ENCODE results near the gene ADD2.

ADD2 gene

DNA sequence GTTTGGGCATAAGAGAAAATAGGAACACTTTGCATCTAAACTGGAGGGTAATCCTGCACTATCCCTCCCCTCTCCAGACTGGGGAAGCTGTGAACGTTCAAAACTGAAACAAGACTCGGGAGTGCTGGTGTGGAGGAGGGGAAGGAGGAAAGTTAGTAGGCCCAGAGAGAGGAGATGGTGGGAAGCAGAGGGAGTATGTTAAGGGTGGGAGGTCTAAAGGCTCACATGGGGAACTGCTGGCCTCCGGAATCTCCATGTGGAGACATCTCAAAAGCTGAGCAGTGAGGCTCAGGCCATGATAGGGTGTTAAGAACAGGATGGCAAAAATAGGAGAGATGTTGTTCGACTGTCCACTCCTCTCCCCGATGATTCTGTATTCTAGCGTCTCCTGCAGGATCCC, 47.9 kb downstream of the ADD2 start:
- no peak for DNase-seq (ENCODE audit: low read depth)

DNA sequence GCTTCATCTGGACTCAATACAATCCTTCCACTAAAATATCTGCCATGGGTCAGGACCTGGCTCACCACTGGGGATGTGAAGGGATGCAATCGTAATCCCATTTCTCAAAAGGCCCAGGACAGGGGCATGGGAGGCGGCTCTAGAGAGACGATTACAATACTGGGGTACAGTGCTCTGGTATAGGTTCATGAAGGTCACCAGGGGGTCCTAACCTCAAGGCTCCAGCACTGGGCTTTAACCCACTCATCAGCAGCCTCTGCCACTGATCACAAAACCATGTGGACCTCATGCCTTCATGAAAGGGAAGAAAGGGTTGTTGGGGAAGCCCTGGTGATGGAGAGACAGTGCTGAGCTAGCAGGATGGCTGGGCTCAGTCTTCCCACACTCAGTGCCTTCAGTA, 48.8 kb downstream of the ADD2 start:
- DNase-seq (ENCODE audit: low read depth) = no peak

DNA sequence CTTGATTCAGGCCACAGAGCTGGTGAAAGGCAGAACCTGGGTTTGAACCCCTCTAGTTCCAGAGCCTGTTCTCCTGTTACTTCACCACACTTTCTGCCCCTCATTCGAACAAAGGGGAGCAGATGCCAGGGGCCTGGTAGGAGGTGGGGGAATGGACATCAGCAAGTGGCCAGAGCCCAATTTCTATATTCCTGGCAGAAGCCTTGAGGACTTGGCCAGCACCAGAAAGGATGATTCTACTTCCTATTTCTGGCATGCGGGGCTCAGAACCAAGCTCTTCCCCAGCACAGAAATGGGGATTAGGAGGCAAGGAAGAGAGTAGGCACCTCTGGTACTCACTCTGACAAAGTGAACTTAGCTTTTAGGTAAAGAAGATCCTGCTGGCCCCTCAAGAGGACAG, 49.3 kb downstream of the ADD2 start:
- DNase-seq (ENCODE audit: low read depth) = no peak

DNA sequence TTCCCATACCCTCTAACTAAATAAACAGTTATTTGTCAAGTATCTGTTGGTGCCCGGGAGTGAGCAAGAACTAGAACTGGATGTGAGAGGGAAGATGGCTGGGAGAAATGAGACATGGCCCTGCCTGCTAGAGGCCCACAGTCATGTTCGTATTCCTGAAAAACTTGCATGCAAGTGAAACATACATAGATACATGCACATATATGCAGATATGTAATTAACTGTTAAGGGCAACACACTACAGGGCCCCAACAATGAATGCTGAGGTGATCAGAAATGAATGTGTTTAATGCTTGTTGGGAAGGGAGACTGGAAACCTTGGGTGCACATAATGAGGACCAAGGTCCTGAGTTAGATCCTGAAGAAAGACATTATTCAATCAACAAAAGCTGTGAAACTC, 49.8 kb downstream of the ADD2 start:
- DNase-seq (ENCODE audit: low read depth) = no peak

DNA sequence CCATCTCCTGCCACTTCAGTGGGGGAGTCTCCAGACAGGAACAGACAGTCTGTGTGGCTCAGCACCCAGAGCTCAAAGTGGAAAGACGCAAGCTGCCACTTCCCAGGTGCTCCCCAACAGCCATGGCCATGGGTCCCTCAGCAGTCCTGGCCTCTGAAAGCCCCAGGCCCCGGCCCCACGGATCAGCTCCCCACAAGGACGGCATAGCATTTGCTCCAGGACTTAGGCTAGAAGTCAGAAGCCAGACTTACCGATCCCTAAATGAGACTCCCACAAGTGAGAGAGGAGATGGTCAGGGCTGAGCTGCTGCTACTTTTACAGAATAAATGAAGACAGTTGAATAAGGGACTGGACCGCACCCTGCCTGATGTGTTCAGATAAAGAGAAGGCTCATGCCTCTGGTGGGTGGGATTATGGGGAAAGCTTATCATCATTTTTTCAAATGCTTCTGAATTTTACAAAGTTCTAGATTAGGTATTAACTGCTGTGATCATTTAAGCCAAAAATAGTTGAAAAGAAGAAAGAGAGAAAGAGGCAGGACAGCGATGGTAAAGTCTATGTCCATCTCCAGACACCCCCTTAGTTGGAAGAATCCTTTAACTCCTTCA, 50.5 kb downstream of the ADD2 start:
- DNase-seq (ENCODE audit: low read depth) = no peak

DNA sequence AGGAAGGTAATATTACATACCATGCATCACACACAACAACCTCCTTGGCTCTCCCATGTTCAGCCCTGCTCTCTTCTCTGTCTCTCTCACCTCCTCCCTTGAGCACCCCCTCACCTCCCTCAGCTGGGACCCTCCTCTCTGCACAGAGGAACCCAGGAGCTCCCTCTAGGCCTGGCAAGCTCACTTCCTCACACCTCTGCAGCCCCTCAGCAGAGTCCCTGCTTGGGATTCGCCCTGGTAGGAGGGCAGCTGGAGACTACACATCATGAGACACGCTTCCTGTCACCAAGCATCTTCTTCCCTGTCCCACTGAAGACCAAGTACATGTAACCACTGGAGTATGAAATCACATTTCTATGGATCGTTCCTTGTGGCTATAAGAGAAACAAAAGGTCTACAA, 51.0 kb downstream of the ADD2 start:
- no peak for DNase-seq (ENCODE audit: low read depth)

DNA sequence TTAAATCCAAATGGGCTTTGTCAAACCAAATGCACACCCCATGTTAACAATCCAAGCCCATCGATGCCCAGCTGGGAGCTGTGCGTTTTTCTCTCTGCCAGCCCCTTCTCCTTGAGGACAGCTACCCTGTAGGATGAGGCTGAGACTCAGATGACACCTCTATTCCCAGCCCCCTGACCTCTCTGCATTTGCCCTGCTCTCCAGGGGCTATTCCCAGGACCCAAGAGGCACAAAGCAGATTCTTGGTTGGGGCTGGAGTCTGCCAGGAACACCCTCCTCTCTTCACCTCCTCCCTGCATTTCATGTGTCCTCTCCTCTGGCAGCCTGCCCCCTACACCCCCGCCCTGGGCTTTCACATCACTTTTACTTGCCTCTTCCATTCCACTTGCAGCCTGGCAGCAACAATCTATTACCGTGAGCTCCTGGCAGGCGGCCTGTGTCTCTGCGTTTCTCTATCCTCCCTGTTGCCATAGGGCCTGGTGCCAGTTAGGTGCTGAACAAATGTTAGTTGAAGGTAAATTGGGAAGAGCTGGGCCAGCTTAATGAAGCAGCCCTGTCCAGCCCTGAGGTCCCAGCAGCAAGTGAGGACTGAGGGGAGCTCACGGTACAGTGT, 51.8 kb downstream of the ADD2 start:
- DNase-seq (ENCODE audit: low read depth) = no peak

DNA sequence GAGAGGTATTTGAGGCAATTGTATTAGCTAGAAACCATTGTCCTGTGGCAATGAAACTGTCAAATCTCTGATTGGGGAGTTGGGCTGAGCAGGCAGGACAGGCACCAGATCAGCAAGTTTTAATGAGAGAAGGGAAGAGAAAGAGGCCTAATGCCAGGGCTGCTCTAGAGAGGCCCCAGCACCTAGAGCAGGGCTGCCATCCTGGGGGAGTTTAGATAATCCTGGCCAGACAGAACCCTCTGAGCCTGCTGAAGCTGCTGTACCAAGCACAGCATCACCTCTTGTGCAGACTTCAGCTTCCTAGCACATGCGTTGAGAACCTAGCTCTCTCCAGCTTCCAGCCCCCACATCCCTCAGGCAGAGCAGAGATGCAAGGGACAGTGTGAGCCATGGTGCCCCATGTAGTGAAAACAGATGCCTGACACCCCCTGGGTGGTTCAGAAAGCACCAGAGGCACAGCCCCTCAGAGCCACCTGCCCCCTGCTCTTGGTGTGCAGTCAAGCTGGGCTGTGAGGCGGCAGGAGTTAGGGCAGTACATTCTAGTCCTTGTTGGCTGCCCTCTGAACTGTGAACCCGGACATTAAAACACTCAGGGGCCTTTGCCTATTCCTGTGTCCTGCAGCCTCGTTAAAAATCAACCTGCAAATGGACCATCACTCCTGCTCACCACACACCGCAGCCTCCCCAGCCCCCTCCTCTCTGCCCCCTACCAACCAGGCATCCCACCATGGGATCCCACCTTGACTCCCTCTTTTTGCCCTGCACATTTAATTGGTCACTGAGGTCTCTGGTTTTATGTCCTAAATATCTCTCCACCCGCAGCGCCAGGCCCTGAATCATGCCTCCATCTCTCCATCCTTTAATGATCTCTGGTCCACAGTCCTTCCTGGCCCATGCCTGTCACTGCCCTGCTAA, 52.7 kb downstream of the ADD2 start:
- DNase-seq (ENCODE audit: low read depth) = no peak

DNA sequence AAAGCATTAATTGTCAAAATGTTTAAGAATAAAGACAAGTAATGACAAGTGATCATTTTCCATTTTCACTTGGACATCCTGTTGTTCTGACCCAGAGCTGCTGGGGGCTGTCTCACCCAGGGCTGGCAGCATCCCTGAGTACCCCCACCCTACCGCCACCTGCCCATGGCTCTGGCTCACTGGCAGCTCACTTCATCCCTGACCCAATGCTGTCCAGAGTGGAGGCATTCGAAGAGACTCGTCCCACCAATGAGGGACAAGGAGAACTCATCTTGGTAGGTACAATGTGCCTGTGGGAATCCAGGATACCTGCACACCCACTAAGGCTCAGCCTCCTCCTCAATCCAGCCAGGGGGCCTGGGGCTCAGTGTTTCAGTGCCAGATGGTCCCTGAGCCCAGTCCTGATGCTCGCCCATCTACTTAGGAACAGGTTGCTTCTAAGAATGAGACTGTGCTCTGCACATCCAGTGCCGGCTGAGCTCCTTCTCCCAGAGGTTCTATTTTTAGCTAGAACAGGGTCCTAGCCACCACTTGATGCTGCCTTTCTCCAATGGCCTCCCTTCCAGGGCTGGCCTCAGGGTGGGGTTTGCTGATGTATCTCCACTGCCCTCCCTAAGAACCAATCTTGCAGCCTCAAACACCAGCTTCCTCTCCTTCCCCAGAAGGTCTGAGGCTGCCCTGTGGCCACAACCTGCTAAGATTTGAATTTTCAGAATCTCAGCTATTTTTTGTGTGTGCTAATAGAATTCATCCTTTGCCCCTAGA, 53.7 kb downstream of the ADD2 start:
- DNase-seq (ENCODE audit: low read depth) = no peak

DNA sequence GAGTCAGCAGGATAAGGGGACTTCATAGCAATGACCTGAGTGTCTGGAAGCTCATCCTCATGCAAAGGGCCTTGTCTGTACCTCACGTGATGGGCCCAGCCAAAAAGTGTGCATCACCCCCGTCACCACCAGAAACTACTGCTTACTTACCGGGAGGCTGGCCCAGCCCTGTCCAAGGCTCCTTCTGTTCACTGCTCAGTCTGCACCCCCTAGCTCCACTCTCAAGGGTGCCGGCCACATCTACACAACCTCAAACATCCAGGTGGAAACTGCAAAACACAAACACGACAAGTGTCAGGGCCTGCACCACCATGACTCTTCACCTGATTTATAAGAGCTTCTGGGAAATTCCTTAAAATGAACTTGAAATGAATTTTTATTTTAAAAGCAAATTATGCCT, 55.1 kb downstream of the ADD2 start:
- no peak for DNase-seq (ENCODE audit: low read depth)

DNA sequence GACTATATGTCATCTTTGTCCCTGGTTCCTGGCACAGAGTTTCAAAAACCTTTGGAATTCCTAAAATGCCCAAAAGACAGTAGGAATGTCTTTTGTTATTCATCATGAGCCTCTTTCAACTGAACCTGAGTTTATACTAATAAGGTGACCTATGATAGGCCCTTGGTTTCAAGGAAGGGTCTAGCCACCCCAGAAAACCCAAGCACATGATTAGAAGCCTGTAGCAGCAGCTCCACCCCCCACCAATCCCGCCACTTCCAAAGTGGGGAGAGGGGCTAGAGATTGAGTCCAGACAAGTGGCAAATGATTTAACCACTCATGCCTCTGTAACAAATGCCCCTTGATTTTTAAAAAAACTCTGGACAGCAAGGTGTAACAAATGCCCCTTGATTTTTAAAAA, 56.8 kb downstream of the ADD2 start:
- DNase-seq (ENCODE audit: low read depth) = no peak

DNA sequence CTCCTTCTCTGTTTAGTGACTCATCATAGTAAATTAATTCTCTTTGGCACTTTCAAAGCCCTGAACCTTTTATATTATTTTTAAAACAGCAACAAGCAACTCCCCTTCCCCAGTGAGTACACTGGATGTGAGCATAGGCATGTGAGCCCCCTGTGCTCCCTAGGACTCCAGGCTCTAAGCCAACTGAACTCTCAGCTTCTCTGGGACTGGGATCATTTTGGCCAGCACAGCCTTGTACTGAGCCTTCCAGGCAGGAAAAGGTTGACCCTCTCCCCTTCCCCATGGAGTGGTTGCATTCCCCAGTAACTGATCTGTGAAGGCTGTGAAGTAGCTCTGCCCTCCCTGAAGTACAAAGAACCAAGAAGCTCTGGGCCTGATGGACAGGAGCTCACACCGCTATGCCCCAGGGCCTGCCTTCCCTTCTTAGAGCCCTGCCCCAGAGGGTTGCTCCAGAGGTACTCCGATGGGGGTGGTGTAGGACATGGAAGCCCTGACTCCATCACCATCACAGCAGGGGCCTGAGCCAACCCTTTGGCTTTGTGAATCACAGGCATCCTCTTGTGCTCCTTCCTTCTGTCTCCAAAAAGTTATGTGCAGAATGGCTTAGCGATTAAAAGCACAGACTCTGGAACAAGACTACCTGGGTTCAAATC, 57.8 kb downstream of the ADD2 start:
- no peak for DNase-seq (ENCODE audit: low read depth)

DNA sequence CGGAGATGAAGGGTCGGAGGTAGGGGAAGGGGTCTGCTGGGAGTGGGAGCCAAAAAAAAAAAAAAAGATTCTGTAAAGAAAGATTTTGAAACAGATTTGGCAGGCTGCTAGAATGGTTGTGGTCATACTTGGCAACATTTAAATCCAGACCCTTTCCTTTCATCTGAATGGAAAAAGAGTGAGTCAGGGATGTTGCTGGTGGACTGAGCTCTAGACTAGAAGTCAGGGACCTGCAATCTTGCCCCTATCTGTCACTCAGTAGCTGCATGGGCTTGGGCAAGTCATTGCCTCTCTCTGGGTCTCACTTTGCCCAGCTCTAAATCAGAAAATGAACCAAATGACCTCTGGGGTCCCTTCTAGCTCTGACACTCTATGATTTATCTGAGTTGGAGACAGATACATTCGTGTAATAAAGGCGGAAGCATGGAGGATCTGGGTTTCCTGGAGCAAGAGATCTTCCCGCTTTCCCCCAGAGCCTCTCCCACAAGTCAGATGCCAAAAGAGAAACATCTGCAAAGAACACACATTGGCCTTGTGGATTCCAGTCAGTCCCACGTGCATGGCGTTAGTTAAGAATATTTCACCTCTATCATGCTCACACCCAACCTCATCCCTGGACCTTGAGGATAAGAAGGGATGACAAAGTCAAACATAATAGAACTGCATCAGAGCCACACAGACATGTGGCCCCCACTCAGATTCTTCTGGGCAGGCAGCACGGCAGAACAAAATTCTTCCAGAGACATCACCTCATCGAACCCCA, 58.5 kb downstream of the ADD2 start:
- no peak for DNase-seq (ENCODE audit: low read depth)

DNA sequence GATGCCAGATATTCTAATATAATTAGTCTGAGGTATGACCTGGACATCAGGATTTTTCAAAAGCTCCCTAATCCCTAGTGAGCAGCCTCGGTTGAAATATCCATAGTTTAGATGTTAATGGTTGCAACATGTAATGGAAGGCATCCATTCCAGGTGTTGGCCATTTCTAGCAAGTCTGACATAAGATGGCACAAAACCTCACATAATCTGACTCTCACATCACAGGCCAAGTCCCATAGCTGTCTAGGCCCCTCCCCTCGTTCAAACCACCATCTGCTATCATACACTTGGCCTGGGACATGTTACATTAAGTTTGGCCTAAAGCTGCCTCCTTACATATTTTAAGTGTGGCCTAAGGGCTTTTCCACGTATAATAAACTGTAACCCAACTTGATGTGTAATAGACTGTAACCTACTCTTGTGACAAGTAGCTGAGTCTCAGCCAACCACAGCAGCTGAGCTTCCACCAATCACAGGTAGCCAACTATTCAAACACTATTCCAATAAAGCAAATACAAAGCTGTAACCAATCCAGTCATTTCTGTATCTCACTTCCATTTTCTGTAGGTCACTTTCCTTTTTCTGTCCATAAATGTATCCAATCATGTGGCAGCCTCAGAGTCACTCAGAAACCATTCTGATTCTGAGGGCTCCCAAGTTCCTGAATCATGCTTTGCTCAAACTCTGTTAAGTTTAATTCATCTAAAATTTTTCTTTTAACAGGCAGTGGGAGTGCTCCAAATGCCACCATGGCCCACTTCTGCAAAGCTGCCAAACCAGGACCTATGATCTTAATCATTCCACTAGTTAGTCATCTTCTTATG, 59.4 kb downstream of the ADD2 start:
- DNase-seq (ENCODE audit: low read depth) = no peak

DNA sequence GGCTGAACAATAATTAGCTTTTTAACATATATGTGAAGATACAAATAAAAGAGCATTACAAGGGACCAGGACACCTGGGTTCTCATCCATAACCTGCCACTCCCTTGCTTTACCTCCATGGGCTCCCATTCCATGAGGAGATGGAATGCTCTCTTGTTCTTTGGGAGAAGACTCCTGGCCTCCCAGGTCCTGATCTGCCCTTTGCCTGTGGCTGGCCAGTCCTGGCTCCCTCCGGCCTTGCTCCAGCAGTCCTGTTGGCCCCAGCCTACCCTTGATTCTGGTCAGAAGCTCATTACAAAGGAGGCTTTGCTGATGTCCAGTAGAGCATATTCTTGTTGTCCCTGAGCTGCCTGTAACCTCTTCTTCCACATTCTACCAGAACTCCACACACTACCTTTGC, 60.3 kb downstream of the ADD2 start:
- DNase-seq (ENCODE audit: low read depth) = no peak

DNA sequence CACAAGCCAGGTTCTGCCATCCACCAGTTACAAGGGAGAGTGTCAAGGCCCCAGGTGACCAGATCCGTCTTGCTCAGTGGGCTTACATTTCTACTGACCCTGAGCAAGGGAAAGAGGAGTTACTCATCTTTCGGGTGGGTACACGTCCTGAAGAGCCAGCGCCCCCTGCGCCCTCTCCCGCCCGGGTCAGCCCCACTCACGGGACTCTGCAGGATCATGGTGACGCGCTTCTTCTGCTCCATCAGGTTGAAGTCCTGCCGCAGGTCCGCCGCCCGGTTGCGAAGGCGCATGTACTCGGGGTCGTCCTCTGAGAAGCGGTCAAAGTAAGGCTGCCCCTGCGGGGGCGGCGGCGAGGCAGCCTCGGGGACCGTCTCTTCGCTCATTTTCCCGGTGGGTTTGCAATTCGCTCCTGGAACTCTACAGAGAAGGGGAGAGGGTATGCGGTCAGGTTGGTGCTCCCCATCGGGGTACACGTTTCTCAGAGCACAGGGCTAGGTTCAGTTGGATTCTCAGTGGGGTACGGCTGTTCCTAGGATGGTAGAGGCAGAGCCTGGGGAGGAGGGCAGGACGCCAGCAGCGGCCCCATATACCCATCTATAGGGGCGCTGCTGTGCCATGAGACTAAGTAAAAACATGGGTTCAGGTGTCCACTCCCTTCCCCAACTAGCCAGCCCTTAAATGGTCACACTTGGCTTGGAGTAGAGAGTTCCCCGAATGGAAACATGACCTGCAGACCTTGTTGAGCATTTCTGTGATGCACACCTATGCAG, 61.8 kb downstream of the ADD2 start:
- DNase-seq (ENCODE audit: low read depth) = no peak

DNA sequence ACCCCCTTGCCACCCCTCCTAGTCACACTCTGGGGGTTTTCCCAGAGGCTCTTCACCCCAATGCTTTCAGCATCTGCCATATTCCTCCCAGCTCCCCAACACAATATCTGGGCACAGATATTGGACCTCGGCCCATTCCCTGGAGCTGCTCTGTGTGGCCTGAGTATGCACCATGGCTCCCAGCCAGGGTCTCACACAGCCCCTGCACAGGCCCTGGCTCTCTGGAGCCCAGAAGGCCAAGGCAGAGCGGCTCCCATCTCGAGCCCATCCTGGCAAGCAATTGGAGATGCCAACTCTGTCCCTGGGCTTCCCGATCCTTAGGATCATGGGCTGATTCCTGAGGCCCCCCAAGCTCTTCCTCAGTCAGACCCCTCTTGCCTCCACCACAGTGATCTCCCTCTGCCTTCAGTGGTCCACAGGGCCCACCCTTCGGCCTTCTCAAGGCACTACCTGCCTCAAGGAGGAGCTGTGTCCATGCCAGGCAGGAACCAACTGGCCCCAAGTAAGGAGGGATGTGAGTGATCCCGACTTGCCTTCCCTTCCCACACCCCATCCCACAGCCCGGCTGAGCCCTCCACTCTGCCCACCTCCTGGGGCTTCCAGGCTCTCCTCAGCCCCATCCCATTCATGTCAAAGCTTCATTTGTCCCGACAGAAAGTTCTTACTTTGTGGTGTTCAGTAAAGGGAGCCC, 62.7 kb downstream of the ADD2 start:
- DNase-seq (ENCODE audit: low read depth) = no peak

DNA sequence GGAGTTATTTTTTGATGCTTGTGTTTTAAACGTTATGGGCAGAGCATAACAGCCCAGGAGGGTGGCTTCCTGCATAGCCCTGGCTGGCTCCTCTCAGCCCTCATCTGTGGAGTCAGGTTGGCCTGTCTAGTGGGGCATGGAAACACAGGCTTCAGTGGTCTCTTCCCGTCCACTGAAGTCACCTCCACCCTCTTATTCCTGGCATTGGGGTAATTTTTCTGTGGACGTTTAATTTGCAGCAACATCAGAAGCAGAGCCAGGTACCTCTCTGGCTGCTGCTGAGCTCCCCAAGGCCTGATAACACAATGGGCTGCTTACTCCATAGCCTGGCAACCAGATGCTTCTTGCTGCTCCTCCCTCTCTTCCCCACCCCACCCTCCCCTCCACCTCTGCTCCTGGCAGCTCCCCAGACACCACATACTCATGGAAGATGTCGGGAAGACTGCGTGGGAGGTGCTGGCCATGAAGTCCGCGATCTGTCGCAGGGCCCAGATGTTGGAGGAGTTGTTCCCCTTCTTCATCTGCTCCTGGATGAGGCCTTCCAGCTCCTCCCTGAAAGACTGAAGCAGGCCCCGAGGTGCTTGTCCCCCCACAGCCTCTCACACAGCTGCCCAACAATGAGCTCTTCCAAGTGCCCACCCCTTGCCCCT, 64.0 kb downstream of the ADD2 start:
- DNase-seq (ENCODE audit: low read depth) = peak; percentile 23
